GM18858 (cell line): ENCODE results near the gene RXYLT1.
"Not testable (repeated sequence)": the region's sequence is repeated elsewhere in the genome, so short reads cannot be mapped to it uniquely, and the experiment has no call there.

Source experiments
- ATAC-seq: cut with Tn5 transposase; IDR thresholded peaks from one replicate; pipeline ENCODE4 v1.9.1; 2021; ENCODE audit not compliant: unreplicated experiment

The RXYLT1 gene

GRCh38 chr12:63841571-63841970, 61.9 kb downstream of the RXYLT1 start:
- no peak for ATAC-seq

DNA sequence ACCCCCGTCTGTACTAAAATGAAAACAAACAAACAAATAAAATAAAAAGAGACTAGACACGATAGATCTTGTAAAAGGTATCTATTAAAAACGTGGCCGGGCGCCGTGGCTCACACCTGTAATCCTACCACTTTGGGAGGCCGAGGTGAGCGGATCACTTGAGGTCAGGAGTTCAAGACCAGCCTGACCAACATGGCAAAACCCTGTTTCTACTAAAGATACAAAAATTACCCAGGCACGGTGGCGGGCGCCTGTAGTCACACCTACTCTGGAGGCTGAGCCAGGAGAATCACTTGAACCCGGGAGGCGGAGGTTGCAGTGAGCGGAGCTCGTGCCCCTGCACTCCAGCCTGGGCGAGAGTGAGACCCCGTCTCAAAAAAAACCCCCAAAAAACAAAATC, 63.0 kb downstream of the RXYLT1 start:
- not testable (repeated sequence) for ATAC-seq

DNA sequence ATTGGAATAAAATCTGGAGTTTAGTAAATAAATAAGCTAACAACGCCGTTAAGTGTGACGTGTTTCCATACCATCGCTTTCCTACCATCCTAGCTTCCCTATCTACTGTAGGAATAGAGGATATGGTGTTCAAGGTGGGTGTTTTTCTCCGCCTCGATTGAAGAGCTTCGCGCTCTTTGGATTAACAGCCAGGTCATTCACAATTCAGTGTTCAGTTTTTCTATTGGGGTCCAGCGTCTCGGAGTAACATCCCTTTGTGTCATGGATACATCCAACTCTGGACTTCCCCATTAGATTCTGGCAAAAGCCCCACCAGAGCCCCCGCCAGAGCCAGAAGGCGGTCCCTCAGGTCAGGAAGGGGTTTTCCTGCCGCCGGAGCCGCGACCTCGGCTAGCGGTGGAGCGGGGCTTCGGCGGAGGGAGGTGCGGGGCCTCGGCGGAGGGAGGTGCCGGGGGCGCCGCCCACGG, 63.6 kb downstream of the RXYLT1 start:
- ATAC-seq = no peak

GRCh38 chr12:63843721-63844390, 64.1 kb downstream of the RXYLT1 start:
- peak; percentile 96 for ATAC-seq

GRCh38 chr12:63844391-63845341, 65.0 kb downstream of the RXYLT1 start, which contains the start of gene SRGAP1:
Gene SRGAP1 (plus strand): TSS chr12:63844700. CDS start chr12:63844817, 117 bp downstream.
- no peak for ATAC-seq

- ATAC-seq = no peak
These were observed 66.0 kb downstream of the RXYLT1 start for GRCh38 chr12:63845726-63846125.

- ATAC-seq = no peak
These were observed 66.7 kb downstream of the RXYLT1 start for GRCh38 chr12:63846238-63846967.

DNA sequence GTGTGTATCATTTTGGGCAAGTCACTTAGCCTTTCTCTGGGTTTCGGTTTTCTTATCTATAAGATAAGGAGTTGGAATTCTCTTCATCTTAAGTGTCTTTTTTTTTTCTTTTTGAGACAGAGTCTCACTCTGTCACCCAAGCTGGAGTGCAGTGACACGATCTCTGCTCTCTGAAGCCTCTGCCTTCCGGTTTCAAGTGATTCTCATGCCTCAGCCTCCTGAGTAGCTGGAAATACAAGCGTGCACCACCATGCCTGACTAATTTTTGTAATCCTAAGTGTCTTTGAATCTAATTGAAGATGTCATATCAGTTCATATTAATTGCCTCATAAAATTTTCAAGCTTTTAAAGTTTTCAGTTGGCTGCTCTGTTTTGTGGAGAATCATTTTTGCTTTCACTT, 68.7 kb downstream of the RXYLT1 start:
- ATAC-seq = no peak

DNA sequence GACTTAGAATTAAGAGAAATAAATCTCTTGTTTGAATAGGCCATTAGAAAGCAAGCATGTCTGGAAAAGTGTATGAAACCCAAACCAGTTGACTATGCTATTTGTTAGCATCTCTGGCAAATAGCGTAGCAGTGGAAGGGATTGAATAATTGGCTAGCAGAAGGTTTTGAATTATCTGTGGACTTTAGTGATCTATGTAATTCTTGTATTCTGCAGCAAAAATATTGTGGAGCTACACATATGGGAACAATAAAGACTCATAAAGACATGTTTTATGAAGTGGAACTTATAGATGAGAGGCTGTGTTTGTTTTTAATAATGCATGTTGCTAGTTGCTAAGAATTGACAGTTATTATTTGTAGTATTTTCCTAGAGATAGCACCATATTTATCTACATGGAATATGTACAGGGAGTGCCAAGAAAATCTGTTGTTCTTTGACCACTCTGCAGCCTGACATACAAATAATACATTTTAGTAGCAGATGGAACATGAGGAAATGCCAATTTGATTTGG, 69.5 kb downstream of the RXYLT1 start:
- no peak for ATAC-seq

- no peak for ATAC-seq
These were observed 69.9 kb downstream of the RXYLT1 start for GRCh38 chr12:63849641-63850040.

- no peak for ATAC-seq
These were observed 74.3 kb downstream of the RXYLT1 start for GRCh38 chr12:63853978-63854377.

GRCh38 chr12:63855299-63855698, 75.6 kb downstream of the RXYLT1 start:
- no peak for ATAC-seq

- ATAC-seq = no peak
These were observed 78.3 kb downstream of the RXYLT1 start for GRCh38 chr12:63857771-63858670.
